ENCODE results near the gene SESN3.

DNA sequence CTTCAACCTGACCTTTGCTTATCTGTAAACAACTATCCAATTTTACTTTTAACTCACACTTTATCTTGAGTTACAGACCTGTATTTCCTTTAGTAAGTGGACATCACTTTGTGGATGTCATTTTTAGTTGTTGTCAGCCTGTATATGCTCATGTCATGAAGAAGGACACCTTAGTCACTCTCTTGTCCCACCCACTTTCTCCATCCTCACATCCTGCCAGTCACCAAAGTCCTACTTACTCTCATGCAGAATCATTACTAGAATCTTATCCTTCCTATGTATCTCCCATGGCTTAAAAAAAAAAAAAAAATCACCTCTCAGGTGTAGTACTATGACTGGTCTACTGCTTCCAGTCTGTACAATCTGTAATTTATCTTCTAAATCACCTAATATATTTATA lies 43.3 kb downstream of the SESN3 start:
- TF ChIP-seq SMC3 (conservative IDR thresholded peaks at IDR 0.05; ENCODE audit: poor library complexity) (no peak), POLR2AphosphoS5 (IDR thresholded peaks at IDR 0.05) (no peak), RAD21 (conservative IDR thresholded peaks at IDR 0.05) (no peak), EZH2 (IDR thresholded peaks at IDR 0.05; ENCODE audit: borderline replicate concordance, insufficient read depth, low read length, poor library complexity, severe bottlenecking) (no peak), EP300 (conservative IDR thresholded peaks at IDR 0.05; ENCODE audit: poor library complexity, severe bottlenecking) (no peak)
- TF ChIP-seq, protein P1, sequence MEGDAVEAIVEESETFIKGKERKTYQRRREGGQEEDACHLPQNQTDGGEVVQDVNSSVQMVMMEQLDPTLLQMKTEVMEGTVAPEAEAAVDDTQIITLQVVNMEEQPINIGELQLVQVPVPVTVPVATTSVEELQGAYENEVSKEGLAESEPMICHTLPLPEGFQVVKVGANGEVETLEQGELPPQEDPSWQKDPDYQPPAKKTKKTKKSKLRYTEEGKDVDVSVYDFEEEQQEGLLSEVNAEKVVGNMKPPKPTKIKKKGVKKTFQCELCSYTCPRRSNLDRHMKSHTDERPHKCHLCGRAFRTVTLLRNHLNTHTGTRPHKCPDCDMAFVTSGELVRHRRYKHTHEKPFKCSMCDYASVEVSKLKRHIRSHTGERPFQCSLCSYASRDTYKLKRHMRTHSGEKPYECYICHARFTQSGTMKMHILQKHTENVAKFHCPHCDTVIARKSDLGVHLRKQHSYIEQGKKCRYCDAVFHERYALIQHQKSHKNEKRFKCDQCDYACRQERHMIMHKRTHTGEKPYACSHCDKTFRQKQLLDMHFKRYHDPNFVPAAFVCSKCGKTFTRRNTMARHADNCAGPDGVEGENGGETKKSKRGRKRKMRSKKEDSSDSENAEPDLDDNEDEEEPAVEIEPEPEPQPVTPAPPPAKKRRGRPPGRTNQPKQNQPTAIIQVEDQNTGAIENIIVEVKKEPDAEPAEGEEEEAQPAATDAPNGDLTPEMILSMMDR (IDR thresholded peaks at IDR 0.05; ENCODE audit: poor library complexity, severe bottlenecking) = no peak
- TF ChIP-seq, protein P2, sequence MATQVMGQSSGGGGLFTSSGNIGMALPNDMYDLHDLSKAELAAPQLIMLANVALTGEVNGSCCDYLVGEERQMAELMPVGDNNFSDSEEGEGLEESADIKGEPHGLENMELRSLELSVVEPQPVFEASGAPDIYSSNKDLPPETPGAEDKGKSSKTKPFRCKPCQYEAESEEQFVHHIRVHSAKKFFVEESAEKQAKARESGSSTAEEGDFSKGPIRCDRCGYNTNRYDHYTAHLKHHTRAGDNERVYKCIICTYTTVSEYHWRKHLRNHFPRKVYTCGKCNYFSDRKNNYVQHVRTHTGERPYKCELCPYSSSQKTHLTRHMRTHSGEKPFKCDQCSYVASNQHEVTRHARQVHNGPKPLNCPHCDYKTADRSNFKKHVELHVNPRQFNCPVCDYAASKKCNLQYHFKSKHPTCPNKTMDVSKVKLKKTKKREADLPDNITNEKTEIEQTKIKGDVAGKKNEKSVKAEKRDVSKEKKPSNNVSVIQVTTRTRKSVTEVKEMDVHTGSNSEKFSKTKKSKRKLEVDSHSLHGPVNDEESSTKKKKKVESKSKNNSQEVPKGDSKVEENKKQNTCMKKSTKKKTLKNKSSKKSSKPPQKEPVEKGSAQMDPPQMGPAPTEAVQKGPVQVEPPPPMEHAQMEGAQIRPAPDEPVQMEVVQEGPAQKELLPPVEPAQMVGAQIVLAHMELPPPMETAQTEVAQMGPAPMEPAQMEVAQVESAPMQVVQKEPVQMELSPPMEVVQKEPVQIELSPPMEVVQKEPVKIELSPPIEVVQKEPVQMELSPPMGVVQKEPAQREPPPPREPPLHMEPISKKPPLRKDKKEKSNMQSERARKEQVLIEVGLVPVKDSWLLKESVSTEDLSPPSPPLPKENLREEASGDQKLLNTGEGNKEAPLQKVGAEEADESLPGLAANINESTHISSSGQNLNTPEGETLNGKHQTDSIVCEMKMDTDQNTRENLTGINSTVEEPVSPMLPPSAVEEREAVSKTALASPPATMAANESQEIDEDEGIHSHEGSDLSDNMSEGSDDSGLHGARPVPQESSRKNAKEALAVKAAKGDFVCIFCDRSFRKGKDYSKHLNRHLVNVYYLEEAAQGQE (IDR thresholded peaks at IDR 0.05; ENCODE audit: borderline replicate concordance) = no peak
